ENCODE data around the gene DPP6.
"Not testable (repeated sequence)": the region's sequence is repeated elsewhere in the genome, so short reads cannot be mapped to it uniquely, and the experiment has no call there.

DNA sequence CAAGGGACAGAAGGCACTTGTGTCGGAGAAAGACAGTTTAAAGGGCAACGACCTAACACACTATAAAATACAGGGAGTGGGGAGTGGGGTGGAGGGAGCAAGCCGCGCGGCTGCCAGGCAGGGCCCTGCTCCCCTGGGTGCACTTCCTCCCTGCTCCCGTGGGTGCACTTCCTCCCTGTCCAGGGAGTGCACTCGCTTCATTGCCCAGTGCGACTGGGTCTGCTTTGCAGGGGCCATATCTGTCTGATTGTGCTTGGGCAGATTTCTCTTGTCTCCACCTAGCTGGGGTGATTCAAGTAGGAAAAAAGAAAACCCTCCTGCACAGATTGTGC is 94.5 kb downstream of the DPP6 start:
- not testable (repeated sequence) for TF ChIP-seq POLR2A (IDR thresholded peaks at IDR 0.05; ENCODE audit: extremely low read depth, insufficient read length); MYC (IDR thresholded peaks at IDR 0.05; ENCODE audit: low read depth, low read length)
- TF ChIP-seq, protein P1, sequence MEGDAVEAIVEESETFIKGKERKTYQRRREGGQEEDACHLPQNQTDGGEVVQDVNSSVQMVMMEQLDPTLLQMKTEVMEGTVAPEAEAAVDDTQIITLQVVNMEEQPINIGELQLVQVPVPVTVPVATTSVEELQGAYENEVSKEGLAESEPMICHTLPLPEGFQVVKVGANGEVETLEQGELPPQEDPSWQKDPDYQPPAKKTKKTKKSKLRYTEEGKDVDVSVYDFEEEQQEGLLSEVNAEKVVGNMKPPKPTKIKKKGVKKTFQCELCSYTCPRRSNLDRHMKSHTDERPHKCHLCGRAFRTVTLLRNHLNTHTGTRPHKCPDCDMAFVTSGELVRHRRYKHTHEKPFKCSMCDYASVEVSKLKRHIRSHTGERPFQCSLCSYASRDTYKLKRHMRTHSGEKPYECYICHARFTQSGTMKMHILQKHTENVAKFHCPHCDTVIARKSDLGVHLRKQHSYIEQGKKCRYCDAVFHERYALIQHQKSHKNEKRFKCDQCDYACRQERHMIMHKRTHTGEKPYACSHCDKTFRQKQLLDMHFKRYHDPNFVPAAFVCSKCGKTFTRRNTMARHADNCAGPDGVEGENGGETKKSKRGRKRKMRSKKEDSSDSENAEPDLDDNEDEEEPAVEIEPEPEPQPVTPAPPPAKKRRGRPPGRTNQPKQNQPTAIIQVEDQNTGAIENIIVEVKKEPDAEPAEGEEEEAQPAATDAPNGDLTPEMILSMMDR (IDR thresholded peaks at IDR 0.05; ENCODE audit: low read depth, low read length) = not testable (repeated sequence)
- TF ChIP-seq, protein P2, sequence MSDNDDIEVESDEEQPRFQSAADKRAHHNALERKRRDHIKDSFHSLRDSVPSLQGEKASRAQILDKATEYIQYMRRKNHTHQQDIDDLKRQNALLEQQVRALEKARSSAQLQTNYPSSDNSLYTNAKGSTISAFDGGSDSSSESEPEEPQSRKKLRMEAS (IDR thresholded peaks at IDR 0.05; ENCODE audit: low read depth, low read length) = not testable (repeated sequence)
